A549 (cell line): ENCODE results near the gene SSH3. TPM values are rescaled to one million over a fixed set of nuclear protein-coding genes. Genes with fewer than 3 reads are reported as not detected.

Source experiments
- ATAC-seq, 2 experiments: fragments of 200-7000 bp in 1 of 2; fragments of >200 bp in 1 of 2; cut with Nextera tagmentation in 1 of 2; cut with Tn5 transposase in 1 of 2; 3 replicates each; pipeline versions ENCODE4 v1.8.0 to v1.9.1; 2018 to 2020; ENCODE audit warnings: mild to moderate bottlenecking in 1 of 2, moderate library complexity in 1 of 2
- CTCF ChIA-PET: fragments of 300-600 bp; sonication (Branson Sonifier 250); formaldehyde crosslinking; extraction: SDS; loops from one replicate; lab custom pipeline; 2021; ENCODE audit warnings: antibody characterized with exemption, inconsistent platforms; lab: Yijun Ruan, JAX
- POLR2A ChIA-PET: fragments of 350-600 bp; formaldehyde crosslinking; extraction: SDS; loops from one replicate; lab custom pipeline; 2021; ENCODE audit warnings: antibody characterized with exemption, inconsistent platforms; lab: Yijun Ruan, JAX
- DNase-seq, 2 experiments: peaks; one replicate each; pipeline versions ENCODE4 v3.0.0 to v3.0.0-alpha.2; 2011 to 2016; ENCODE audit warnings: low read depth in 1 of 2, low spot score in 1 of 2
- FAIRE-seq: peaks from 2 replicates; lab custom pipeline; 2011; peaks lifted over from hg19 to GRCh38; lab: Jason Lieb, UNC
- H3K27ac ChIP-seq, 2 experiments: fragments of >200 bp; sonication (Bioruptor Twin); formaldehyde crosslinking; 3 replicates each; pipeline ENCODE4 v1.5.1; 2016 to 2017
- H3K4me1 ChIP-seq: fragments of >200 bp; sonication (Bioruptor Twin); formaldehyde crosslinking; 3 replicates; pipeline ENCODE4 v1.6.1; 2016
- H3K4me2 ChIP-seq: fragments of >200 bp; sonication (Bioruptor Twin); formaldehyde crosslinking; 3 replicates; pipeline ENCODE4 v1.6.1; 2016
- H3K4me3 ChIP-seq: fragments of >200 bp; sonication (Bioruptor Twin); formaldehyde crosslinking; 3 replicates; pipeline ENCODE4 v1.5.1; 2016
- H3K9me3 ChIP-seq: fragments of >200 bp; sonication (Bioruptor Twin); formaldehyde crosslinking; 3 replicates; pipeline ENCODE4 v1.6.1; 2016
- BCL3 ChIP-seq: fragments of >200 bp; sonication (Bioruptor Twin); formaldehyde crosslinking; IDR thresholded peaks from 3 replicates; pipeline ENCODE4 v1.6.1; 2016
- CBX2 ChIP-seq: fragments of 200-600 bp; sonication (generic); IDR thresholded peaks from 2 replicates; pipeline ENCODE4 v1.6.1; 2016; ENCODE audit warnings: low read depth, mild to moderate bottlenecking, borderline replicate concordance
- CTCF ChIP-seq: fragments of >200 bp; sonication (Bioruptor Twin); formaldehyde crosslinking; IDR thresholded peaks from 3 replicates; pipeline ENCODE4 v1.5.1; 2016
- E2F6 ChIP-seq: IDR thresholded peaks from 2 replicates; pipeline ENCODE4 v1.6.1; 2012; ENCODE audit warnings: low read depth, borderline replicate concordance
- EP300 ChIP-seq, 2 experiments: fragments of >200 bp; sonication (Bioruptor Twin); formaldehyde crosslinking; IDR thresholded peaks; 2 replicates in 1 of 2; 3 replicates in 1 of 2; pipeline ENCODE4 v1.6.1; 2016 to 2017
- FOXS1 ChIP-seq: fragments of 250-450 bp; sonication (Bioruptor Pico); IDR thresholded peaks from 2 replicates; pipeline ENCODE4 v1.5.0; 2020; ENCODE audit warnings: mild to moderate bottlenecking, moderate library complexity
- GATA3 ChIP-seq: IDR thresholded peaks from 2 replicates; pipeline ENCODE4 v1.6.1; 2012; ENCODE audit warnings: borderline replicate concordance
- MAFK ChIP-seq: fragments of 450-650 bp; IDR thresholded peaks from 2 replicates; pipeline ENCODE4 v1.6.1; 2014; ENCODE audit not compliant: partially characterized antibody
- MYC ChIP-seq: IDR thresholded peaks from 2 replicates; pipeline ENCODE4 v1.6.1; 2012; ENCODE audit warnings: mild to moderate bottlenecking, inconsistent platforms, low read length, improper control_type of control experiment, borderline replicate concordance
- PHF8 ChIP-seq: fragments of 200-600 bp; sonication (generic); IDR thresholded peaks from 2 replicates; pipeline ENCODE4 v1.6.1; 2016; ENCODE audit warnings: low read depth, mild to moderate bottlenecking, antibody characterized with exemption, moderate library complexity, borderline replicate concordance
- POLR2A ChIP-seq: IDR thresholded peaks from 2 replicates; pipeline ENCODE4 v1.6.1; 2012; ENCODE audit warnings: mild to moderate bottlenecking, low read length
- POLR2AphosphoS2 ChIP-seq: conservative IDR thresholded peaks from 2 replicates; pipeline ENCODE4 v1.6.1; 2012; ENCODE audit warnings: low read length, improper control_type of control experiment, inconsistent platforms
- RCOR1 ChIP-seq: fragments of 150-350 bp; IDR thresholded peaks from 2 replicates; pipeline ENCODE4 v1.6.1; 2014; ENCODE audit warnings: antibody characterized with exemption, low read length, low read depth
- REST ChIP-seq: fragments of 200-600 bp; sonication (generic); IDR thresholded peaks from 2 replicates; pipeline ENCODE4 v1.6.1; 2016; ENCODE audit warnings: antibody characterized with exemption, mild to moderate bottlenecking, moderate library complexity
- RNF2 ChIP-seq: fragments of 200-600 bp; sonication (generic); IDR thresholded peaks from 2 replicates; pipeline ENCODE4 v1.6.1; 2016; ENCODE audit warnings: low read depth, mild to moderate bottlenecking, antibody characterized with exemption, moderate library complexity, borderline replicate concordance
- SREBF2 ChIP-seq: fragments of 450-650 bp; IDR thresholded peaks from 2 replicates; pipeline ENCODE4 v1.6.1; 2014; ENCODE audit warnings: mild to moderate bottlenecking, moderate library complexity
- ZC3H11A ChIP-seq: fragments of 450-650 bp; IDR thresholded peaks from 2 replicates; pipeline ENCODE4 v1.6.1; 2014; ENCODE audit warnings: antibody characterized with exemption, mild to moderate bottlenecking
- ZNF302 ChIP-seq: fragments of 250-450 bp; sonication (Bioruptor Pico); IDR thresholded peaks from 2 replicates; pipeline ENCODE4 v1.9.0; 2021; ENCODE audit warnings: inconsistent platforms, mild to moderate bottlenecking, moderate library complexity
- WGBS: methylation state at CpG from one replicate; pipeline ENCODE4 v1.1.6; 2017; ENCODE audit errors: missing lambda C conversion rate; 5-methylcytosine and 5-hydroxymethylcytosine counted together
- polyA plus RNA-seq, 4 experiments: library from polyadenylated mRNA; depleted of rRNA in 3 of 4; stranded (reverse); fragments of >200 nt; fragmentation: RNase III in 1 of 4; extraction: RNeasy Plus Mini Kit Qiagen cat#74134 plus additional on column Dnase treatment in 1 of 4; gene quantifications; 2 replicates in 3 of 4; 3 replicates in 1 of 4; pipeline ENCODE4 v1.2.3, GENCODE V29; 2011 to 2017

The SSH3 gene
- polyA plus RNA-seq, 2 of the 4 experiments (the other 2 are of a cell fraction), result 13.9 to 24.1 TPM

- FAIRE-seq, result no peak
- DNase-seq, result no peak
- ATAC-seq, result no peak
- CTCF ChIA-PET, result interaction anchor here (0.8 to 7.1 kb wide), 6 partner anchors 11 to 252 kb away, joined by 3 to 42 read pairs (median 6); no protein-coding TSS in a partner anchor
- peak overlapping the region; percentile 94 for H3K4me2 ChIP-seq
- WGBS, result 85% methylated on average over 13 of the region's 14 CpGs
- peaks cover 22% of the 10 kb centered on the region; the same call in 2 of the 3 replicates for H3K4me1 ChIP-seq
- POLR2A ChIA-PET, result interaction anchor here (0.8 kb wide), 1 partner anchor 16 kb away, joined by 3 read pairs; no protein-coding TSS in a partner anchor
- no peak for TF ChIP-seq BCL3
- TF ChIP-seq CBX2, result no peak
- TF ChIP-seq POLR2AphosphoS2, result no peak
- no peak for TF ChIP-seq MYC
- no peak for TF ChIP-seq MAFK
- TF ChIP-seq E2F6, result no peak
- TF ChIP-seq ZNF302, result no peak
- TF ChIP-seq FOXS1 (CRISPR knock-in tag), result no peak
- TF ChIP-seq GATA3, result no peak
- TF ChIP-seq CTCF, result no peak
- no peak for TF ChIP-seq RNF2
- no peak for TF ChIP-seq ZC3H11A
- no peak for TF ChIP-seq POLR2A
- TF ChIP-seq PHF8, result no peak
- no peak for TF ChIP-seq RCOR1
- no peak for TF ChIP-seq EP300 (IDR thresholded peaks at IDR 0.05)
- TF ChIP-seq REST, result no peak
- TF ChIP-seq SREBF2, result no peak
- peak overlapping the region; percentile 93 to 94 for H3K27ac ChIP-seq
- H3K9me3 ChIP-seq, result no peaks in the 10 kb centered on the region
- H3K4me3 ChIP-seq, result peak overlapping the region; percentile 93
These were observed 1.3 kb downstream of the SSH3 start for GRCh38 chr11:67304511-67305113.
